Liver (tissue), 3 donors: Measurements from ENCODE around the gene DHX15.

Experiments
- ATF3 ChIP-seq: IDR thresholded peaks from 2 replicates; pipeline ENCODE4 v1.6.1; 2016; ENCODE audit warnings: antibody characterized with exemption
- CTCF ChIP-seq: fragments of 150-350 bp; IDR thresholded peaks from 2 replicates; pipeline ENCODE4 v1.5.1; 2017; ENCODE audit warnings: improper control_type of control experiment, low read depth, low read length; ENCODE audit not compliant: missing input control
- GABPA ChIP-seq, 2 donors: IDR thresholded peaks in 1 of 2; conservative IDR thresholded peaks in 1 of 2; 2 replicates each; pipeline ENCODE4 v1.6.1; 2016; ENCODE audit warnings: antibody characterized with exemption in 2 of 2, mild to moderate bottlenecking in 1 of 2, moderate library complexity in 1 of 2
- JUND ChIP-seq, 2 donors: IDR thresholded peaks; 2 replicates each; pipeline ENCODE4 v1.6.1; 2016; ENCODE audit warnings: antibody characterized with exemption in 2 of 2
- MAX ChIP-seq: IDR thresholded peaks from 2 replicates; pipeline ENCODE4 v1.6.1; 2016; ENCODE audit warnings: antibody characterized with exemption
- RAD21 ChIP-seq, 2 donors: IDR thresholded peaks; 2 replicates each; pipeline ENCODE4 v1.6.1; 2016; ENCODE audit warnings: antibody characterized with exemption in 2 of 2, mild to moderate bottlenecking in 2 of 2
- REST ChIP-seq: IDR thresholded peaks from 2 replicates; pipeline ENCODE4 v1.6.1; 2016; ENCODE audit warnings: antibody characterized with exemption, mild to moderate bottlenecking
- YY1 ChIP-seq: IDR thresholded peaks from 2 replicates; pipeline ENCODE4 v1.6.1; 2016; ENCODE audit warnings: antibody characterized with exemption, mild to moderate bottlenecking
- donor health status: healthy.
- donor health status: healthy.

GRCh38 chr4:24544208-24544988 is 40.0 kb downstream of the DHX15 start:
- TF ChIP-seq CTCF (no peak), GABPA (IDR thresholded peaks at IDR 0.05 in 1 of 2, conservative IDR thresholded peaks at IDR 0.05 in 1 of 2) (no peak), JUND (IDR thresholded peaks at IDR 0.05) (no peak), REST (no peak), ATF3 (no peak), MAX (no peak), RAD21 (IDR thresholded peaks at IDR 0.05) (no peak), YY1 (no peak)
